GM21529 (cell line): Measurements from ENCODE around the gene FAM161A.

ENCODE experiments used
- ATAC-seq: cut with Tn5 transposase; IDR thresholded peaks from one replicate; pipeline ENCODE4 v1.9.1; 2021; ENCODE audit not compliant: unreplicated experiment

FAM161A gene

GRCh38 chr2:61787941-61788563 lies 65.8 kb downstream of the FAM161A start:
- ATAC-seq, result no peak

DNA sequence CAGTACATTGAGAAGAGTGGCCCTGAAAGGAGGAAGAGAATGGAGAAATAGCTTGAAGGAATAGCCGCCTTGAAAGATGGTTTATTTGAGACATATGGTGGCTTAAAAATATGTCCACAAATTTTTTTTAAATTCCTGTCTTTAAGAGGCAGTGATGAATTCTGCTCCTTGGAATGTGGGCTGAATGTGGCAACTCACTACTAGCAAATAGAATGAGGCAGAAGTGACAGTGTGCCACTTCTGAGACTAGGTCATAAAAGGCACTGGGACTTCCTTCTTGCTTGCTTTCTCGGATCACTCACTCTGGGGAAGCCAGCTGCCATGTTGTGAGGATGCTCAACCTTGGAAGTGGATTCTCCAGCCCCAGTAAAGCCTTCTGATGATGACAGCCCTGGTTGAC lies 67.0 kb downstream of the FAM161A start:
- no peak for ATAC-seq

- no peak for ATAC-seq
These were observed 68.3 kb downstream of the FAM161A start for GRCh38 chr2:61785583-61785982.

GRCh38 chr2:61784643-61785042 lies 69.2 kb downstream of the FAM161A start:
- ATAC-seq, result no peak

- ATAC-seq, result peak; percentile 94
These were observed 77.8 kb downstream of the FAM161A start for GRCh38 chr2:61775956-61776570.
